Measurements from ENCODE around the gene SPAG16.

- TF ChIP-seq CTCF (IDR thresholded peaks at IDR 0.05; ENCODE audit: insufficient read depth, low read depth, low read length) = no peak
- no peak for TF ChIP-seq EZH2 (IDR thresholded peaks at IDR 0.05; ENCODE audit: insufficient read depth, low read length)
These were observed 819.2 kb downstream of the SPAG16 start for GRCh38 chr2:214103276-214104001.

Measured in astrocyte (in vitro differentiated cells and primary cell).